ENCODE data around the gene DHRS9. TPM values are rescaled to one million over a fixed set of nuclear protein-coding genes. Genes with fewer than 3 reads are reported as not detected.

The DHRS9 gene
- total RNA-seq, 1 experiment from 2014 or later = 0.22 TPM

GRCh38 chr2:169069833-169070232, 470 bp downstream of the DHRS9 start:
- peaks cover 46% of the 10 kb centered on the region for H3K4me1 ChIP-seq (ENCODE audit: insufficient read depth, low read length)
- no peak overlapping the region for H3K9ac ChIP-seq (ENCODE audit: low read length)
- DNase-seq = no peak
- POLR2A ChIA-PET (ENCODE audit: unreplicated experiment) = no interaction called here
- no peaks in the 10 kb centered on the region for H4K20me1 ChIP-seq (ENCODE audit: low read length)
- 0 out of 2 replicates have a peak overlapping the region, but pooled peaks have one; percentile 41 for H2AFZ ChIP-seq (ENCODE audit: low read length)
- ATAC-seq = no peak
- no peaks in the 10 kb centered on the region for H3K79me2 ChIP-seq (ENCODE audit: low read length)
- 0 out of 2 replicates have a peak, but pooled peaks cover 5% of the 10 kb centered on the region for H3K9me3 ChIP-seq (ENCODE audit: low read length)
- H3K27me3 ChIP-seq (ENCODE audit: low read length) = no peaks in the 10 kb centered on the region
- no peak for TF ChIP-seq EZH2 (IDR thresholded peaks at IDR 0.05; ENCODE audit: low read length, unreplicated experiment)
- TF ChIP-seq CTCF (conservative IDR thresholded peaks at IDR 0.05; ENCODE audit: low read depth, low read length) = no peak
- no peak for TF ChIP-seq EZH2phosphoT487 (IDR thresholded peaks at IDR 0.05; ENCODE audit: borderline replicate concordance, low read length)
- peak overlapping the region; percentile 21; the same call in 1 of the 2 replicates for H3K4me2 ChIP-seq (ENCODE audit: low read length)
- intact Hi-C loops (cut with micrococcal nuclease) = loop anchor here (5.0 to 10.0 kb wide), 2 partner anchors 58 to 105 kb away; no protein-coding TSS in a partner anchor
- no peaks in the 10 kb centered on the region for H3F3A ChIP-seq (ENCODE audit: low read length, unreplicated experiment)
- CTCF ChIA-PET = no interaction called here
- no peak overlapping the region for H3K4me3 ChIP-seq (ENCODE audit: low read length)
- H3K27ac ChIP-seq (ENCODE audit: low read length) = peak overlapping the region; percentile 65
- BruUV-seq (replicated peaks) = TSS peak; percentile 81
- H3K36me3 ChIP-seq (ENCODE audit: low read depth, low read length) = no peaks in the 10 kb centered on the region
- H3K9me2 ChIP-seq (replicated peaks; ENCODE audit: low read length) = no peaks in the 10 kb centered on the region

GRCh38 chr2:169071455-169071854, 2.1 kb downstream of the DHRS9 start:
- H3K4me2 ChIP-seq (ENCODE audit: low read length) = no peak overlapping the region
- H3K27ac ChIP-seq (ENCODE audit: low read length) = no peak overlapping the region
- no peaks in the 10 kb centered on the region for H3K27me3 ChIP-seq (ENCODE audit: low read length)
- TF ChIP-seq EZH2phosphoT487 (IDR thresholded peaks at IDR 0.05; ENCODE audit: borderline replicate concordance, low read length) (no peak), EZH2 (IDR thresholded peaks at IDR 0.05; ENCODE audit: low read length, unreplicated experiment) (no peak), CTCF (conservative IDR thresholded peaks at IDR 0.05; ENCODE audit: low read depth, low read length) (no peak)
- H3F3A ChIP-seq (ENCODE audit: low read length, unreplicated experiment) = no peaks in the 10 kb centered on the region
- H3K9ac ChIP-seq (ENCODE audit: low read length) = no peak overlapping the region
- H3K79me2 ChIP-seq (ENCODE audit: low read length) = no peaks in the 10 kb centered on the region
- 0 out of 2 replicates have a peak, but pooled peaks cover 5% of the 10 kb centered on the region for H3K9me3 ChIP-seq (ENCODE audit: low read length)
- no peaks in the 10 kb centered on the region for H4K20me1 ChIP-seq (ENCODE audit: low read length)
- H3K36me3 ChIP-seq (ENCODE audit: low read depth, low read length) = no peaks in the 10 kb centered on the region
- POLR2A ChIA-PET (ENCODE audit: unreplicated experiment) = no interaction called here
- ATAC-seq (no peak), DNase-seq (peak; percentile 49)
- no peak overlapping the region for H3K4me3 ChIP-seq (ENCODE audit: low read length)
- BruUV-seq (replicated peaks) = no TSS peak
- H3K9me2 ChIP-seq (replicated peaks; ENCODE audit: low read length) = no peaks in the 10 kb centered on the region
- H2AFZ ChIP-seq (ENCODE audit: low read length) = no peak overlapping the region
- CTCF ChIA-PET = no interaction called here
- intact Hi-C loops (cut with micrococcal nuclease) = no loop called here
- peaks cover 38% of the 10 kb centered on the region for H3K4me1 ChIP-seq (ENCODE audit: insufficient read depth, low read length)

DNA sequence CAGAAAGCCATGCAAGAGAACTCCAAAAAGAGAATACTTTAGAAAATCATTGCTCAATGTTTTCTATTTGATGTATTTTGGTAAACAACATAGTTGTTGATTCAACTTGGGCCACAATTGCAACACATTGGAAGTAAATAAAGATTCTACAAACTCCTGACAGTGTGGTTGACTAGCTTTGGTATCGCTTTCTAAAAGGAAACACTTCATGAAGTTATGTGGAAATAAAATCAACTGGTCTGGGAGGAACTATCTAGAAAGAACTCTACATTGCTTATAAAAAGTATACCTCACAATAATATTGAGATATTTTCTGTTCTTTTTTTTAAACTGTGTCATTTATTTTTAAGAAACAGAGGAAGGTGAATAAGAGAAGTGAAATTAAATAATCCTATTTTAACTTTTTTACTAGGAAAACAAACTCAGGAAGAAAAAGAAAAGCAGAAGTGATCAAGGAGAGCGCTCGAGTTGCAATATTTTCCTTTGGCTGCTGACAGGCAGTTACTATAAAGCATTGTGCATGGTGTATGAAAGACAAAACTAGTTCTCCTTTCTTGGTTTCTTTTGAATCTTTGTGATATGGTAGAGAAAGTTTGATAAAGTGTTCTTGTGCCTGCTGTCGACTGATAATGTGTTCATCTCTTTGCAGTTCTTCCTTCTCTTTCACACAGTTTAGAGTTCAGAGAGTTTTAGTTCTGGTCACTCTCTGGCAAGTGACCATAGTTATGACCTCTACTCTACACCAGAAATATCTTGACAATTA, 3.0 kb downstream of the DHRS9 start:
- H3K4me2 ChIP-seq (ENCODE audit: low read length) = no peak overlapping the region
- ChIA-PET CTCF (no interaction called here), POLR2A (ENCODE audit: unreplicated experiment) (no interaction called here)
- no peak overlapping the region for H3K4me3 ChIP-seq (ENCODE audit: low read length)
- no peaks in the 10 kb centered on the region for H3K9me2 ChIP-seq (replicated peaks; ENCODE audit: low read length)
- H3K4me1 ChIP-seq (ENCODE audit: insufficient read depth, low read length) = peaks cover 38% of the 10 kb centered on the region
- TF ChIP-seq CTCF (conservative IDR thresholded peaks at IDR 0.05; ENCODE audit: low read depth, low read length) = no peak
- TF ChIP-seq EZH2 (IDR thresholded peaks at IDR 0.05; ENCODE audit: low read length, unreplicated experiment) = no peak
- TF ChIP-seq EZH2phosphoT487 (IDR thresholded peaks at IDR 0.05; ENCODE audit: borderline replicate concordance, low read length) = no peak
- no peaks in the 10 kb centered on the region for H4K20me1 ChIP-seq (ENCODE audit: low read length)
- intact Hi-C loops (cut with micrococcal nuclease) = no loop called here
- H3K9me3 ChIP-seq (ENCODE audit: low read length) = 0 out of 2 replicates have a peak, but pooled peaks cover 5% of the 10 kb centered on the region
- H3K79me2 ChIP-seq (ENCODE audit: low read length) = no peaks in the 10 kb centered on the region
- H3K9ac ChIP-seq (ENCODE audit: low read length) = no peak overlapping the region
- ATAC-seq = no peak
- no peaks in the 10 kb centered on the region for H3K27me3 ChIP-seq (ENCODE audit: low read length)
- no peak overlapping the region for H2AFZ ChIP-seq (ENCODE audit: low read length)
- H3K36me3 ChIP-seq (ENCODE audit: low read depth, low read length) = no peaks in the 10 kb centered on the region
- no peak for DNase-seq
- BruUV-seq (replicated peaks) = no TSS peak
- no peak overlapping the region for H3K27ac ChIP-seq (ENCODE audit: low read length)
- H3F3A ChIP-seq (ENCODE audit: low read length, unreplicated experiment) = no peaks in the 10 kb centered on the region
